Stimulated activated CD4-positive, alpha-beta T cell treated with anti-CD3 and anti-CD28 coated beads, TNF-alpha, amount 100 ng/mL, for 1 hour (primary cell): Measurements from ENCODE around the gene SLC4A9.
"Not testable (repeated sequence)": the region's sequence is repeated elsewhere in the genome, so short reads cannot be mapped to it uniquely, and the experiment has no call there.

Source experiments
- DNase-seq, 3 donors: peaks; one replicate each; pipeline ENCODE4 v3.0.0-alpha.2; 2020; ENCODE audit warnings: low read depth in 3 of 3, low spot score in 1 of 3

Gene SLC4A9

GRCh38 chr5:140399979-140400729 is 40.2 kb downstream of the SLC4A9 start:
- DNase-seq: no peak

GRCh38 chr5:140400730-140401361 is 40.9 kb downstream of the SLC4A9 start:
- DNase-seq: peak; percentile 60 to 66 (median 62)

GRCh38 chr5:140401362-140402257 is 41.6 kb downstream of the SLC4A9 start, which contains the start of gene ANKHD1:
ANKHD1 (plus strand) TSS chr5:140401833; CDS start chr5:140401968, 135 bp downstream.
- DNase-seq: peak; percentile 83 to 93 (median 91)

- peak in 2 of 3 donors; percentile 5 to 30 for DNase-seq
Observed at GRCh38 chr5:140402258-140403074, 42.5 kb downstream of the SLC4A9 start.

- no peak for DNase-seq
Observed at GRCh38 chr5:140403613-140404012, 43.6 kb downstream of the SLC4A9 start.

GRCh38 chr5:140408750-140409241 is 48.8 kb downstream of the SLC4A9 start:
- no peak for DNase-seq

GRCh38 chr5:140413230-140413629 is 53.2 kb downstream of the SLC4A9 start:
- no peak for DNase-seq

GRCh38 chr5:140417235-140417634 is 57.2 kb downstream of the SLC4A9 start:
- DNase-seq: no peak

- DNase-seq: no peak
Observed at GRCh38 chr5:140418862-140419520, 59.0 kb downstream of the SLC4A9 start.

- no peak for DNase-seq
Observed at GRCh38 chr5:140420226-140420570, 60.2 kb downstream of the SLC4A9 start.

- no peak for DNase-seq
Observed at GRCh38 chr5:140420665-140421361, 60.8 kb downstream of the SLC4A9 start.

- not testable (repeated sequence) for DNase-seq
Observed at GRCh38 chr5:140421375-140421774, 61.4 kb downstream of the SLC4A9 start.

- no peak for DNase-seq
Observed at GRCh38 chr5:140423609-140424008, 63.6 kb downstream of the SLC4A9 start.

GRCh38 chr5:140424135-140424534 is 64.1 kb downstream of the SLC4A9 start:
- no peak for DNase-seq
